Activated T-helper 1 cell treated with Interleukin-2 at 50 U/mL for 16 hours (primary cell): ENCODE data around the gene SLC2A13.
A peak's percentile ranks its signal among the peaks of the same experiment; 100 is the strongest.
"Not testable (repeated sequence)": the region's sequence is repeated elsewhere in the genome, so short reads cannot be mapped to it uniquely, and the experiment has no call there.

ENCODE experiments used
- DNase-seq: peaks from one replicate; pipeline ENCODE4 v3.0.0-alpha.2; 2020; ENCODE audit warnings: low read depth

Gene SLC2A13

DNA sequence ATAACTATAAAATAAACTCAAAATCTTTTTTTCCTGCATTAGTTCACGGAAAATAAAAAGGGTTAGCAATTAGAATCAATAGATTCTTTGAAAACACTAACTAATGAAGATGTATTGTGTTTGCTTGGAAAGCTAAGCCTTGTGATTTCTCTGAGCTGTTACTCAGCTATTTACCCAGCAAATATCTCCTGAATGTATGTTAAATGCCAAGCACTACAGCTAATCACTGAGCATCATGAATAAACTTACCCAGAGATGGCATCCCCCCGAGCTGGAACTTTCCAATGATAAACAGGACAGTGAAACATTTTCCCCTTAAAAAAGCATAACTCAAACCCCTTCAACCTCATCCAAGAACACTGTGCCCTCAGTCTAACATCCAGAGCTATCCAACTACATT lies 71.2 kb downstream of the SLC2A13 start:
- DNase-seq = no peak

DNA sequence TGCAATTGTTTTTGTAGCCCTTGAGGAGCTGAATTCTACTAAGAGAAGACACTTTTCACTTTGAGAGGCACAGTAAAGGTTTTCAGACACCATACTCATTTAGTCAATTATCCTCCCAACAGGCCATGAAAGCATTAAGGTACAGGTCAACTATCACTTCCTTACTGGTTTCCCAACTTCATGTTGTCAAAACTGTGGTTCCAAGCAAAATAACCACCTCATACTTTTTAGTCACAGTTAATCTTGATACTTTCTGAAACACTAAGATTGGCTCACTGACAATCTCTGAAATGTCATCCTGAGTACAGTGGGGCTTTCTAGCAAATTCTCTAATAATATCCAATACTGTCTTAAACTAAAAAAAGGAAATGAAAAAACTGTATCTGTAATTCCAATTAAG lies 71.7 kb downstream of the SLC2A13 start:
- DNase-seq = no peak

DNA sequence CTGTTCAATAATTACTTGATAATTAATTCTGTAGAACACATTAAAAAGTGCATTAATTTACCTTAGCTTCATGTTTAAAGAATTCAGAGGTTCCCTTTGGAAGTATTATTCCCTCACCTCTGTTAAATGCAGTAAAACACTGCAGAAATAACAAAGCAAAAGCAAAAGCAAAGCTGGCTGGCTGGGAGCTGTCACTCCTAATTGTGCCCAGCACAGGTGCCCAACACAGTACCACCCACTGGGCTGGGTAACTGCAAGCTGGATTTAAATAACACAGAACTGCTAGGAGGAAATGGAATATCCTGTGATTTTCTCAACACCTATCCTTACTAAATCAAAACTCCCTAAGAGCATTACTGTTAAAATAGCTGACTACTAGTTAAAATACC lies 72.6 kb downstream of the SLC2A13 start:
- no peak for DNase-seq

DNA sequence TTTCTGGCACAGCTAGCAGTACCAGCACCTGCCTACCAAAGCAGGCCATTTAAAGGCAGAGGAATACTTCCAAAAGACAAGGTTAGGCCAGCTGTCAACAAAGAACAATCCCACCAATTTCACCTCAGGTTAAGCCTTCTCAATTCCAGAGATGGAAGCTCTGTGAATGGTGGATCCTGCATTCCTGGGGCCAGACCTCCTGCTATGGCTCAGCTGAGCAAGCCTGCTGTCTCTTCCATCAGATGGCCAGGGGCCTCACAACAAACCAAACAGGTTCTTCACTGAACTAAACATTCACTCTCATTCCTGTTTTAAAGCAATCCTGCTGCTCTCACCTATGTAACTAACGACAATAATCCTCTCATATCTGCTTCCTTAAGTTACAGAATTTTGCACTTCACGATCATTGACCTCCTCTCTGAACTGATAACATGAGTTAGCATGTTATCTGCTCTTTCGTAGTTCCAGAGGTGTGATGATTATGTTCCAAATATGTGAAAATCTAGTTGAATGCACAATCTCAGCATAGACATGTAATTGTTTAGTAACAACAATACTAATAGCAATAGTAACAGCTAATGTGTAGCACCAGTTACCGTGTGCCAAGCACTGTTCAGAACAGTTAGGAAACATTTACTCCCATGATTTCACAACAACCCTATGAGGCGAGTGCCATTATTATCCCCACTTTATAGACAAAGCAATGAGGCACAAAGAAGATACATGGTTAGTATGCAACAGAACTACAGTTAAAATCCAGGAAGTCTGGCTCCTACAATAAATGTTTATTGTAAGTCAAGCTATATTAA lies 73.2 kb downstream of the SLC2A13 start:
- DNase-seq = no peak

GRCh38 chr12:40031965-40032364 lies 73.9 kb downstream of the SLC2A13 start:
- DNase-seq = no peak

- DNase-seq = not testable (repeated sequence)
These were observed 74.9 kb downstream of the SLC2A13 start for GRCh38 chr12:40030970-40031369.

- DNase-seq = no peak
These were observed 77.6 kb downstream of the SLC2A13 start for GRCh38 chr12:40028296-40028695.

DNA sequence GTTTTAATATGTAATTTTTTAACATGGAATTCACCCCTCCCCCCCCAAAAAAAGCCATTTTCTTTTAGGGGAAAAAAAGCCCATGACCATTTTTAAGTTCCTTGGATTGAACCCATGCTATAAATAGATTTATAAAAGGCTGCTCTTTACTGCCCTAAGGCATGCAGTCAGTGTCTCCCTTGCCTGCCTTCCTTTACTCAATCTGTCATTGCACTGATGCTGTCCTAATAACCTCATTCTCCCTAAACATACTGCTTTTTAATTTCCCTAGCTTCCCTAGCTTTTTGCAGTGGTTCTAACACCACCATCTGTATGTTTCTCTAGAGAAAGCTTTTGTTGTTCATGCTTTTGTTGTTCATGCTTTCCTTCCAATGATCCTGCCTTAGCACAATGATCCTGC lies 83.0 kb downstream of the SLC2A13 start:
- DNase-seq = no peak

DNA sequence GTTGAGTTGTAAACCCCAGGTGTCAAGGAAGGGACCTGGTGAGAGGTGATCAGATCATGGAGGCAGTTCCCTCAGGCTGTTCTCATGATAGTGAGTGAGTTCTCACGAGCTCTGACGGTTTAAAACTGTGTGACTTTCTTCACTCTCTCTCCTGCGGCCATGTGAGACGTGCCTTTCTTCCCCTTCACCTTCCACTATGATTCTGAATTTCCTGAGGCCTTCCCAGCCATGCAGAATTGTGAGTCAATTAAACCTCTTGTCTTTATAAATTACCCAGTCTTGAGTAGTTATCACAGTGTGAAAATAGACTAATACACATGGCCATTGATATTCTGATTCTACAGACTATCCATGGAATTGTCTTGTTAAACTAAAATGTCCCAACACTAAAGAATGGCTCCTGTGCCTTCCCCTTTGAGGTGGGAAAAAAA lies 85.6 kb downstream of the SLC2A13 start:
- no peak for DNase-seq

DNA sequence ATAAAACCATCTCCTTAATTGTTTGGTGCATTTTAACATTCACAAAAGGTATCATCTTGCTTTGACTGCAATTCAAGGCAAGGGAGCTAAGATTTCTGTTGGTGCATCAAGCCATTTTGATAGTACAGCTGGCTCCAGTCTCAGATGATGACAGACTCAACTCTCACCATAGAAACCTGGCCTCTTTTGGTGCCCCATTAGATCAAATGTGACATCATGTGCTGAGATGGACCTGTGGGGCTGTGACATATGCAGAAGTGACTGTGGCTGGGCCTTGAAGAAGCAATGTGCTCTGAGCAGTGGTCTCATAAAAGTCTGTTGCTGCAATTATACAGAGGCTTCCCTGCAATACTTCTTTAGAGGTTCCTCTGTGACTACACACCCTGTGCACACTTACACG lies 88.4 kb downstream of the SLC2A13 start:
- no peak for DNase-seq

GRCh38 chr12:40016980-40017379 lies 88.9 kb downstream of the SLC2A13 start:
- DNase-seq = no peak

DNA sequence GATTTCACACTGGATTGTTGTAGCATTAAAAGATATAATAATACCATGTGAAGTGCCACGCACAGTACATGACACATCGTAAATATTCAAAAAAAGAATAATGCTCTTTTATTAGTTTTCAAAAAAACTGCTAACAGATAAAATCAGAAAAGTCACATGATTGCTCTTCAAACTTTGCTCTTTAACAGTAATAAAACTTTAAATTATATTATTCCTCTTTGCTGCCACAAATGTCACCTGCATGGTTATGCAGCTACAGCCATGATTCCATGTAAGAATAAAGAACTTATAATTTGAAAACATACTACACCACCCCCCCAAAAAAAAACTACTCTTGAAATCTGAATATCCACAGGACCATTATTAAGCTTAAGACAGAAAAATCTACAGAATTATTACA lies 90.0 kb downstream of the SLC2A13 start:
- no peak for DNase-seq

DNA sequence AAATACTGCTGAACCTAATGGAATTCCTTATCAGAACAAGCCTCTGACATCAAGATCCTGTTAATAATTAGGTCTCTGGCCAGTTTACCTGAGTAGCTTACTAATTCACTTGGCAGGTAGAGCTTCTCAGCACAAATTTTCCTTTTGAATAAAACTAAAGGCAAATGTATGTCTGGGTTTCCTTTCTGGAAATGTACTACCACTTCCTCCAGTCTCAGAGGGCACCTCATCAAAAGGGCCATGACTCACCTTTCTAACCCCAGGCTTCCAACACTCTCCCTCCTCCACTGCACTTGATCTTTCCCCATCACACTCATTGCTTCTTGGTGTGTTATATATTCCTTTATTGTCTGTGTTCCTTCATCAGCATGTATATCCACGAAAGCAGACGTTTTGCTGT lies 90.5 kb downstream of the SLC2A13 start:
- no peak for DNase-seq

GRCh38 chr12:40013847-40014246 lies 92.0 kb downstream of the SLC2A13 start:
- DNase-seq = no peak

DNA sequence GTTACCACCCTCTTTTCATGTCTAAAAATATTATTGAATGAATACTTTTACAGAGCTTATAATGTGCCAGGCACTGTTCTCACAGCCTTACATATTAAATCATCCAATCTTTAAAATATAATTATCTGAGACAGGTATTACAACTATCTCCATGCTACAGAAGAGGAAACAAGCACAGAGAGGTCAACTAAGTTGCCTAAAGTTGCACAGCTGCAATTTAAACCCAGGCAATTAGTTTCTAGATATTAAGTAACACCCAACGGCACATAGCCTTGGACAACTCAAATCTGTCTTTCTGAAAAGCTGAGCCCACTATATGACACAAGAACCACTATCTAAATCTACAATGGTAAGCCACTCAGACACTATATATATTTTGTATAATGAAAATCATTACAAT lies 92.6 kb downstream of the SLC2A13 start:
- no peak for DNase-seq

- no peak for DNase-seq
These were observed 93.2 kb downstream of the SLC2A13 start for GRCh38 chr12:40012711-40013110.

DNA sequence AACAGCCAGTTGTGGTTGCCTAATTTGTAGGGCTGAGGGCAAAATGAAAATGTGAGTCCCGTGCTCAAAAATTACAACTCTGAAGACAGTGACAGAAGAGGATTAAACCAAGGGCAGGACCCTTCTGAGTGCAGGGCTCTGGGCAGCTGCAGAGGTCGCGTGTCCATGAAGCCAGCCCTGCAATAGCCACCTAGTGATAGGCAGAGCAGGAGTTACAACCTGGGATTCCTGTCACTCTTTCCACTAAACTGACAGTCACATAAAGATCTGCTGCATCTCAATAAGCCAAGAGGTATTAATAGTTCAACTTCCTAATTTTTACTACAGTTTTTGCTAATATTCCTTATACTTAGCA lies 94.1 kb downstream of the SLC2A13 start:
- DNase-seq = no peak

- DNase-seq = peak; percentile 4
These were observed 94.7 kb downstream of the SLC2A13 start for GRCh38 chr12:40010899-40011774.

DNA sequence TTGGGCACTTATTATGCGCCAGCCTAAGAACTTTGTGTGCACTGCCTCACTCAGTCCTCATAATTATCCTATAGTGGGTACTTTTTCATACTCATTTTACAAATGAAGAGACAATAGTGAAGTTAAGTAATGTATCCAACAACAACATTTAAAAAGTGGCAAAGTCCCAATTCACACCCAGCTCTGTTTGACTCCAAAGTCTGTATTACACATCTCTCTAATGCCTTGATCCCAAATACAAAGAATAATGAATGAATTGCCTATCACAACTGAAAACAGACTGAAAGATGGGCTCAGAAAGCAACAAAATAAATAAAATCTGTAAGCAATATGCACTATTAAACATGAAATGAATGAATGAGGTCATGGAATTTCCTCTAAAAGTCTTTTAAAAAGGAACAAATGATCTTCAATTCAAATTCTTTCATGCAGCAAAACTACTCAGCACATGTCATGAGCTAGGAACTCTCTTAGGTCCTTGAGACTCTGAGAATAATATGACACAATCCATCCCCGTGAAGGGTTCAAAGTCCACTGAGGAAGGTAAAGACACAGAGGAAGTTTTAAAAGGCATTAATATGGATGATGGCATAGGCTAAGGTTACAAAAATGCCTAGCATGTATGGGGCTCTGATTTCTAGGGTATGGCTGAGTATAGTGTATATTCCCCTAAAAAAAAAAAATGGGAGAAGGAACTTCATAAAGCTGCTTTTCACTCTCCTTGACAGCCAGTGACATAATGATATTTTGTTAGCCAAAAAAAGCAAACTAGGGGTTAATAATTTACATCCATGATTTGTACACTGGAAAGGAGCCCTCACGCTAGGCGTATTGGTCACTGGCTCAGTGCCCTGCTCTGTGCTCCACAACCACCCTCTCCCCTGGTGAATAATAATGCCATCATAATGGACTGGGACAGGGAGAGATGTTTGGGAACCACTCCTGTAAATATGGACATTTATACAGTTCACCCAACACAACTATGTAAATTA lies 103.4 kb downstream of the SLC2A13 start:
- no peak for DNase-seq

DNA sequence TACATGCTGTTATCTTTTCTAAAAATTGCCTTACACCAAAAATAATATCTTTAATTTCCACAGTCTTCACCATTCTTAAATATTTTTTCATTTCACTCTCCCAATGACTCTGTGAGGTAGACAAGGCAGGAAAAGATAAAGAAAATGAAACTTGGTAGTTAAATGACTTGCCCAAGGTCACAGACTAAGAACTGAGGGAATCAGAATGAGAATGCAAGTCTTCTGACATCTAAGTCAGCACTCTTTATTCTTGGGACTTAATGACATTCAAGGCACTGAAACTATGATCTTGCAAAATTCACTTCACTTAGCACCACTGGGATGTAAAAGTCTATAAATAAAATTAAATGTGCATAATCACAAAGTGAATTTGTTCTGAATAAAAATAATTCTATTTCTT lies 104.5 kb downstream of the SLC2A13 start:
- DNase-seq = no peak

- DNase-seq = no peak
These were observed 105.0 kb downstream of the SLC2A13 start for GRCh38 chr12:40000884-40001283.

- no peak for DNase-seq
These were observed 112.6 kb downstream of the SLC2A13 start for GRCh38 chr12:39993268-39993667.
